NCI-H460 (cell line): ENCODE measurements around the gene ZNF593OS. TPM values are rescaled to one million over a fixed set of nuclear protein-coding genes. Genes with fewer than 3 reads are reported as not detected.

Experiments used
- DNase-seq: peaks from one replicate; pipeline ENCODE4 v3.0.0-alpha.2; 2016; ENCODE audit warnings: low read depth; ENCODE audit errors: extremely low read depth
- polyA plus RNA-seq: library from polyadenylated mRNA; depleted of rRNA; stranded (reverse); fragments of >200 nt; gene quantifications from 2 replicates; pipeline ENCODE4 v1.2.3, GENCODE V29; 2014; cell fraction: nucleus; rRNA removed
- total RNA-seq: library from RNA; depleted of rRNA; stranded (reverse); fragments of >200 nt; shearing (Covaris generic); gene quantifications from 2 replicates; pipeline ENCODE4 v1.2.3, GENCODE V29; 2014; rRNA removed

Gene ZNF593OS
- not detected in 2 replicates for total RNA-seq
- polyA plus RNA-seq = not detected in 2 replicates

- DNase-seq = no peak
Measured at GRCh38 chr1:26171084-26172072, at the start of gene ZNF593OS. TSS of gene ZNF593OS (minus strand) at chr1:26171832. CDS start at chr1:26171661, 171 bp downstream.

- DNase-seq = no peak
Measured at GRCh38 chr1:26221094-26221493, 49.5 kb upstream of the ZNF593OS start.

- DNase-seq = no peak
Measured at GRCh38 chr1:26220199-26220912, 48.7 kb upstream of the ZNF593OS start.

GRCh38 chr1:26218906-26219494 is 47.4 kb upstream of the ZNF593OS start:
- no peak for DNase-seq

GRCh38 chr1:26215246-26215645 is 43.6 kb upstream of the ZNF593OS start:
- DNase-seq = no peak

- DNase-seq = no peak
Measured at GRCh38 chr1:26213335-26213905, 41.8 kb upstream of the ZNF593OS start.

- no peak for DNase-seq
Measured at GRCh38 chr1:26212726-26213125, 41.1 kb upstream of the ZNF593OS start.

- no peak for DNase-seq
Measured at GRCh38 chr1:26210147-26210870, 38.7 kb upstream of the ZNF593OS start.

- DNase-seq = no peak
Measured at GRCh38 chr1:26203642-26204318, 32.1 kb upstream of the ZNF593OS start.

GRCh38 chr1:26200413-26200812 is 28.8 kb upstream of the ZNF593OS start:
- no peak for DNase-seq

- DNase-seq = no peak
Measured at GRCh38 chr1:26197813-26198212, 26.2 kb upstream of the ZNF593OS start.

- no peak for DNase-seq
Measured at GRCh38 chr1:26197301-26197700, 25.7 kb upstream of the ZNF593OS start.

GRCh38 chr1:26195805-26196204 is 24.2 kb upstream of the ZNF593OS start:
- DNase-seq = no peak

GRCh38 chr1:26191739-26192138 is 20.1 kb upstream of the ZNF593OS start:
- DNase-seq = no peak

- DNase-seq = no peak
Measured at GRCh38 chr1:26190373-26190987, 18.8 kb upstream of the ZNF593OS start, which contains the start of gene CATSPER4. TSS of gene CATSPER4 (plus strand) at chr1:26190602. CDS start at chr1:26190628, 26 bp downstream.

- DNase-seq = no peak
Measured at GRCh38 chr1:26189751-26190275, 18.2 kb upstream of the ZNF593OS start.

- DNase-seq = no peak
Measured at GRCh38 chr1:26189331-26189730, 17.7 kb upstream of the ZNF593OS start.

GRCh38 chr1:26188477-26188876 is 16.8 kb upstream of the ZNF593OS start:
- DNase-seq = no peak

GRCh38 chr1:26187882-26188281 is 16.2 kb upstream of the ZNF593OS start:
- DNase-seq = no peak
